Middle frontal gyrus (tissue), 1 donor: ENCODE data around the gene POU4F3.

Source experiments
- DNase-seq: peaks from one replicate; pipeline ENCODE4 v3.0.0-alpha.2; 2015; ENCODE audit warnings: low spot score; ENCODE audit errors: extremely low spot score

The POU4F3 gene

GRCh38 chr5:146339715-146340259 lies 1.1 kb downstream of the POU4F3 start:
- DNase-seq, result no peak

- DNase-seq, result no peak
These were observed 1.8 kb downstream of the POU4F3 start for GRCh38 chr5:146340260-146341081.

GRCh38 chr5:146341854-146342253 lies 3.2 kb downstream of the POU4F3 start:
- no peak for DNase-seq

GRCh38 chr5:146342519-146342881 lies 3.9 kb downstream of the POU4F3 start:
- DNase-seq, result no peak

- no peak for DNase-seq
These were observed 4.5 kb downstream of the POU4F3 start for GRCh38 chr5:146342882-146343865.

- DNase-seq, result no peak
These were observed 5.8 kb downstream of the POU4F3 start for GRCh38 chr5:146344155-146345118.

- no peak for DNase-seq
These were observed 6.6 kb downstream of the POU4F3 start for GRCh38 chr5:146345240-146345577.

- DNase-seq, result no peak
These were observed 7.1 kb downstream of the POU4F3 start for GRCh38 chr5:146345578-146346366.

GRCh38 chr5:146357126-146357525 lies 18.5 kb downstream of the POU4F3 start:
- DNase-seq, result no peak

GRCh38 chr5:146359836-146360235 lies 21.2 kb downstream of the POU4F3 start:
- no peak for DNase-seq

- DNase-seq, result no peak
These were observed 24.7 kb downstream of the POU4F3 start for GRCh38 chr5:146363161-146363874.

GRCh38 chr5:146365618-146366017 lies 27.0 kb downstream of the POU4F3 start:
- DNase-seq, result no peak

- no peak for DNase-seq
These were observed 28.3 kb downstream of the POU4F3 start for GRCh38 chr5:146366904-146367303.

- DNase-seq, result no peak
These were observed 29.5 kb downstream of the POU4F3 start for GRCh38 chr5:146368137-146368536.

GRCh38 chr5:146369691-146370090 lies 31.1 kb downstream of the POU4F3 start:
- no peak for DNase-seq

GRCh38 chr5:146376821-146377220 lies 38.2 kb downstream of the POU4F3 start:
- no peak for DNase-seq

GRCh38 chr5:146378986-146379385 lies 40.3 kb downstream of the POU4F3 start:
- DNase-seq, result no peak

GRCh38 chr5:146380714-146381113 lies 42.1 kb downstream of the POU4F3 start:
- no peak for DNase-seq

GRCh38 chr5:146388386-146388785 lies 49.7 kb downstream of the POU4F3 start:
- no peak for DNase-seq
